Measurements from ENCODE around the gene PARP9.

DNA sequence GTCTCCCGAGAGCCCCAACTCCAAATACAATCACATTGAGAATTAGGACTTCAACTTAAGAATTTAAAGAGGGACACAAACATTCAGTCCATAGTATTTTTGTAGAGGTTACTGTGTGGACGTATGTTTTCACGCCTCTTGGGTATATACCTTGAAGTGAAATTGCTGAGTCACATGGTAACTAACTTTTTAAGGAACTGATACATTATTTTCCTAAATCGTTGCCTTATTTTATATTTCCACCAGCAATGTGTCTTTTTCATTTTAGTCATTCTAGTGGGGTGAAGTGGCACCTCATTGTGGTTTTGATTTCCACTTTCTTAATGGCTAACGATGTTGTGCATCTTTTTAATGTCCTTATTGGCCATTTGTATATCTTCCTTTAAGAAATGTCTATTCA, 25.2 kb upstream of the PARP9 start:
- TF ChIP-seq CTCF (CRISPR knock-in tag; IDR thresholded peaks at IDR 0.05), result no peak
- TF ChIP-seq POLR2AphosphoS5 (IDR thresholded peaks at IDR 0.05; ENCODE audit: low read depth, low read length), result no peak
- no peak for TF ChIP-seq ZBTB1 (CRISPR knock-in tag; IDR thresholded peaks at IDR 0.05; ENCODE audit: borderline replicate concordance)
- TF ChIP-seq, protein P1, sequence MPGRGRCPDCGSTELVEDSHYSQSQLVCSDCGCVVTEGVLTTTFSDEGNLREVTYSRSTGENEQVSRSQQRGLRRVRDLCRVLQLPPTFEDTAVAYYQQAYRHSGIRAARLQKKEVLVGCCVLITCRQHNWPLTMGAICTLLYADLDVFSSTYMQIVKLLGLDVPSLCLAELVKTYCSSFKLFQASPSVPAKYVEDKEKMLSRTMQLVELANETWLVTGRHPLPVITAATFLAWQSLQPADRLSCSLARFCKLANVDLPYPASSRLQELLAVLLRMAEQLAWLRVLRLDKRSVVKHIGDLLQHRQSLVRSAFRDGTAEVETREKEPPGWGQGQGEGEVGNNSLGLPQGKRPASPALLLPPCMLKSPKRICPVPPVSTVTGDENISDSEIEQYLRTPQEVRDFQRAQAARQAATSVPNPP (CRISPR knock-in tag; IDR thresholded peaks at IDR 0.05), result no peak
- no peak for TF ChIP-seq HNRNPL (IDR thresholded peaks at IDR 0.05; ENCODE audit: low read depth, low read length)
- TF ChIP-seq KDM5B (CRISPR knock-in tag; IDR thresholded peaks at IDR 0.05; ENCODE audit: borderline replicate concordance), result no peak
- no peak for TF ChIP-seq HIVEP1 (CRISPR knock-in tag; IDR thresholded peaks at IDR 0.05)
- TF ChIP-seq BRCA1 (CRISPR knock-in tag; IDR thresholded peaks at IDR 0.05), result no peak
- TF ChIP-seq TAF1 (CRISPR knock-in tag; IDR thresholded peaks at IDR 0.05), result no peak
- no peak for TF ChIP-seq MIXL1 (CRISPR knock-in tag; IDR thresholded peaks at IDR 0.05)
- no peak for TF ChIP-seq CHCHD3 (CRISPR knock-in tag; IDR thresholded peaks at IDR 0.05)
